Inflammatory macrophage treated with lipopolysaccharide for 1 hour (primary cell): Measurements from ENCODE around the gene C17orf50.

Experiments
- DNase-seq, 2 donors: peaks; one replicate each; pipeline ENCODE4 v3.0.0-alpha.2; 2020 to 2022

C17orf50 gene

GRCh38 chr17:35757243-35757642, 3.4 kb upstream of the C17orf50 start:
- DNase-seq, result no peak

GRCh38 chr17:35761601-35762000, 914 bp downstream of the C17orf50 start:
- no peak for DNase-seq

GRCh38 chr17:35763767-35764122, 3.1 kb downstream of the C17orf50 start:
- no peak for DNase-seq

- DNase-seq, result peak; percentile 76 to 93
Observed at GRCh38 chr17:35764123-35764991, 3.7 kb downstream of the C17orf50 start.

- DNase-seq, result no peak
Observed at GRCh38 chr17:35765086-35765710, 4.5 kb downstream of the C17orf50 start.

- no peak for DNase-seq
Observed at GRCh38 chr17:35765756-35766488, 5.2 kb downstream of the C17orf50 start.

GRCh38 chr17:35766489-35766877, 5.8 kb downstream of the C17orf50 start:
- no peak for DNase-seq

- peak in 1 of 2 donors; percentile 37 for DNase-seq
Observed at GRCh38 chr17:35766903-35767510, 6.3 kb downstream of the C17orf50 start.

GRCh38 chr17:35768797-35769196, 8.1 kb downstream of the C17orf50 start:
- no peak for DNase-seq

- DNase-seq, result no peak
Observed at GRCh38 chr17:35769895-35770486, 9.3 kb downstream of the C17orf50 start.

GRCh38 chr17:35773129-35773528, 12.4 kb downstream of the C17orf50 start:
- DNase-seq, result no peak

GRCh38 chr17:35773679-35774425, 13.2 kb downstream of the C17orf50 start:
- DNase-seq, result no peak

- DNase-seq, result no peak
Observed at GRCh38 chr17:35774499-35774898, 13.8 kb downstream of the C17orf50 start.

GRCh38 chr17:35775039-35775438, 14.4 kb downstream of the C17orf50 start:
- no peak for DNase-seq

- no peak for DNase-seq
Observed at GRCh38 chr17:35775583-35775982, 14.9 kb downstream of the C17orf50 start.

- no peak for DNase-seq
Observed at GRCh38 chr17:35778641-35779196, 18.0 kb downstream of the C17orf50 start.

GRCh38 chr17:35780950-35781349, 20.3 kb downstream of the C17orf50 start:
- DNase-seq, result no peak

GRCh38 chr17:35784895-35785294, 24.2 kb downstream of the C17orf50 start:
- no peak for DNase-seq

- no peak for DNase-seq
Observed at GRCh38 chr17:35786941-35787432, 26.3 kb downstream of the C17orf50 start.

GRCh38 chr17:35788477-35789368, 28.0 kb downstream of the C17orf50 start:
- no peak for DNase-seq

- DNase-seq, result no peak
Observed at GRCh38 chr17:35790841-35791240, 30.2 kb downstream of the C17orf50 start.
